HepG2 (cell line): ENCODE data around the gene HPS4. TPM values are rescaled to one million over a fixed set of nuclear protein-coding genes. Genes with fewer than 3 reads are reported as not detected.
A peak's percentile ranks its signal among the peaks of the same experiment; 100 is the strongest.

ENCODE experiments used
- ATAC-seq: fragments of 200-7000 bp; cut with Tn5 transposase; 3 replicates; pipeline ENCODE4 v1.9.1; 2020; ENCODE audit warnings: mild to moderate bottlenecking, moderate library complexity
- BruUV-seq: library from RNA; stranded (reverse); fragments of 400-500 nt; replicated peaks from 2 replicates; lab custom pipeline; 2021; lab: Mats Ljungman, UMichigan
- CTCF ChIA-PET: fragments of 300-600 bp; formaldehyde crosslinking; extraction: SDS; loops from one replicate; lab custom pipeline; 2021; ENCODE audit warnings: low total read pairs, inconsistent platforms, low intra/inter-chr PET ratio; lab: Yijun Ruan, JAX
- POLR2A ChIA-PET: fragments of 350-600 bp; sonication (Branson Sonifier 250); formaldehyde crosslinking; loops from one replicate; lab custom pipeline; 2020; ENCODE audit warnings: antibody characterized with exemption, inconsistent platforms; lab: Yijun Ruan, JAX
- DNase-seq: peaks from one replicate; pipeline ENCODE4 v3.0.0-alpha.2; 2015; ENCODE audit warnings: low spot score
- FAIRE-seq: peaks from 3 replicates; lab custom pipeline; 2011; peaks lifted over from hg19 to GRCh38; lab: Jason Lieb, UNC
- H2AFZ ChIP-seq: one replicate; pipeline ENCODE4 v1.6.1; 2011; ENCODE audit warnings: low read length, inconsistent platforms
- H3K27ac ChIP-seq: fragments of 300-600 bp; 3 replicates; pipeline ENCODE4 v1.8.0; 2011; ENCODE audit warnings: mixed run types, mild to moderate bottlenecking, mixed read lengths, low read length, inconsistent platforms; ENCODE audit not compliant: insufficient read depth; ENCODE audit errors: extremely low read length
- H3K27me3 ChIP-seq, 2 experiments: fragments of 200-600 bp in 1 of 2; 2 replicates in 1 of 2; 3 replicates in 1 of 2; pipeline versions ENCODE4 v1.6.0 to v1.8.0; 2011; ENCODE audit warnings: low read length in 2 of 2, mild to moderate bottlenecking in 2 of 2, moderate library complexity in 2 of 2, inconsistent platforms in 1 of 2; ENCODE audit not compliant: insufficient read depth in 2 of 2, control insufficient read depth in 1 of 2
- H3K36me3 ChIP-seq, 2 experiments: fragments of 200-600 bp in 1 of 2; replicated peaks in 1 of 2; 2 replicates in 1 of 2; 3 replicates in 1 of 2; pipeline versions ENCODE4 v1.5.1 to v1.8.0; 2011; ENCODE audit warnings: low read length in 2 of 2, inconsistent platforms in 1 of 2; ENCODE audit not compliant: insufficient read depth in 2 of 2, control insufficient read depth in 1 of 2
- H3K4me1 ChIP-seq: 2 replicates; pipeline ENCODE4 v1.5.1; 2012; ENCODE audit warnings: low read length, inconsistent platforms; ENCODE audit not compliant: insufficient read depth
- H3K4me2 ChIP-seq: 2 replicates; pipeline ENCODE4 v1.6.0; 2011; ENCODE audit warnings: low read depth, low read length, inconsistent platforms
- H3K4me3 ChIP-seq, 3 experiments: fragments of 200-600 bp in 1 of 3; sonication (generic), shearing (Covaris generic) in 1 of 3; replicated peaks in 1 of 3; 2 replicates each; pipeline ENCODE4 v1.5.1; 2011 to 2016; ENCODE audit warnings: low read length in 3 of 3, inconsistent platforms in 2 of 3, low read depth in 2 of 3, mild to moderate bottlenecking in 2 of 3, control low read depth in 1 of 3, mixed read lengths in 1 of 3; ENCODE audit not compliant: insufficient read depth in 1 of 3
- H3K79me2 ChIP-seq: one replicate; pipeline ENCODE4 v1.6.1; 2011; ENCODE audit warnings: low read length, inconsistent platforms; ENCODE audit not compliant: insufficient read depth
- H3K9ac ChIP-seq: 2 replicates; pipeline ENCODE4 v1.6.0; 2011; ENCODE audit warnings: mild to moderate bottlenecking, low read depth, low read length, inconsistent platforms; ENCODE audit not compliant: insufficient read depth
- H3K9me3 ChIP-seq: 2 replicates; pipeline ENCODE4 v1.5.1; 2012; ENCODE audit warnings: mild to moderate bottlenecking, low read length
- H4K20me1 ChIP-seq: 2 replicates; pipeline ENCODE4 v1.6.0; 2011; ENCODE audit warnings: inconsistent platforms, mild to moderate bottlenecking, low read length, moderate library complexity; ENCODE audit not compliant: insufficient read depth
- ARID3A ChIP-seq: IDR thresholded peaks from 2 replicates; pipeline ENCODE4 v1.6.1; 2012; ENCODE audit warnings: low read depth, low read length, improper control_type of control experiment
- CTCF ChIP-seq: sonication (generic); formaldehyde crosslinking; IDR thresholded peaks from 2 replicates; pipeline ENCODE4 v1.5.0; 2020; ENCODE audit warnings: mild to moderate bottlenecking, missing genetic modification reagents, moderate library complexity
- HMG20A ChIP-seq: IDR thresholded peaks from 2 replicates; pipeline ENCODE4 v1.6.1; 2016; ENCODE audit warnings: borderline replicate concordance
- HOXA5 ChIP-seq: sonication (generic); formaldehyde crosslinking; IDR thresholded peaks from 2 replicates; pipeline ENCODE4 v1.4.0; 2020; ENCODE audit warnings: missing genetic modification reagents
- KAT2B ChIP-seq: fragments of 150-350 bp; IDR thresholded peaks from 2 replicates; pipeline ENCODE4 v1.6.1; 2014; ENCODE audit warnings: low read depth, low read length, borderline replicate concordance
- KLF12 ChIP-seq: sonication (generic); formaldehyde crosslinking; IDR thresholded peaks from 2 replicates; pipeline ENCODE4 v1.4.0; 2020; ENCODE audit warnings: missing genetic modification reagents, borderline replicate concordance
- MAFK ChIP-seq, 2 experiments: IDR thresholded peaks in 1 of 2; conservative IDR thresholded peaks in 1 of 2; 2 replicates each; pipeline ENCODE4 v1.6.1; 2011; ENCODE audit warnings: improper control_type of control experiment in 2 of 2, low read length in 2 of 2
- RBFOX2 ChIP-seq: fragments of 200-400 bp; formaldehyde crosslinking; IDR thresholded peaks from 2 replicates; pipeline ENCODE4 v1.6.1; 2017; ENCODE audit warnings: low read depth, mild to moderate bottlenecking, low read length
- RFX5 ChIP-seq: IDR thresholded peaks from 2 replicates; pipeline ENCODE4 v1.6.1; 2011; ENCODE audit warnings: low read depth, low read length, improper control_type of control experiment
- RXRB ChIP-seq: IDR thresholded peaks from 2 replicates; pipeline ENCODE4 v1.6.1; 2016; ENCODE audit warnings: borderline replicate concordance, missing genetic modification reagents, missing compliant biosample characterization
- STAG1 ChIP-seq: sonication (generic); formaldehyde crosslinking; IDR thresholded peaks from 2 replicates; pipeline ENCODE4 v1.4.0; 2020; ENCODE audit warnings: missing genetic modification reagents
- YEATS4 ChIP-seq: sonication (generic); formaldehyde crosslinking; IDR thresholded peaks from 2 replicates; pipeline ENCODE4 v1.4.0; 2020; ENCODE audit warnings: missing genetic modification reagents, borderline replicate concordance
- ZMAT3 ChIP-seq: sonication (generic); formaldehyde crosslinking; conservative IDR thresholded peaks from 2 replicates; pipeline ENCODE4 v1.7.0; 2021; ENCODE audit warnings: missing genetic modification reagents
- ZNF577 ChIP-seq: sonication (generic); formaldehyde crosslinking; IDR thresholded peaks from 2 replicates; pipeline ENCODE4 v1.4.0; 2020; ENCODE audit warnings: mild to moderate bottlenecking, low read depth, missing genetic modification reagents, borderline replicate concordance
- WGBS: methylation state at CpG from one replicate; pipeline ENCODE4 v1.1.6; 2017; ENCODE audit warnings: low lambda C conversion rate; 5-methylcytosine and 5-hydroxymethylcytosine counted together
- in situ Hi-C: cut with HindIII; loops from 2 replicates; pipeline ENCODE4 v1.10.0; 2017; ENCODE audit warnings: low pct_unique_long_range_greater_than_20kb; ENCODE audit not compliant: extremely low pct_ligation_motif_present
- intact Hi-C: fragments of 100-400 bp; cut with micrococcal nuclease; formaldehyde crosslinking; loops from one replicate; pipeline ENCODE4 v1.10.0; 2022; ENCODE audit not compliant: unreplicated experiment
- polyA plus RNA-seq, 8 experiments: library from polyadenylated mRNA; depleted of rRNA in 3 of 8; stranded (reverse) in 7 of 8; unstranded in 1 of 8; fragments of >200 nt; fragmentation: Illumina TruSeq in 4 of 8; extraction: Trizol in 4 of 8; gene quantifications; 2 replicates each; pipeline versions ENCODE4 v1.2.1 to v1.2.3, GENCODE V29; 2011 to 2016; ENCODE audit warnings: low read depth in 4 of 8, missing spikeins in 1 of 8, mixed read lengths in 1 of 8; ENCODE audit not compliant: insufficient read depth in 1 of 8
- total RNA-seq, 5 experiments: library from RNA; depleted of rRNA; stranded (reverse); fragments of >200 nt; fragmentation: Illumina TruSeq; extraction: Trizol; gene quantifications; 2 replicates each; pipeline ENCODE4 v1.2.3, GENCODE V29; 2016; ENCODE audit warnings: low read depth in 1 of 5
- TF ChIP-seq, protein P1 (sequence below): sonication (generic); formaldehyde crosslinking; IDR thresholded peaks from 2 replicates; pipeline ENCODE4 v1.4.0; 2020; ENCODE audit warnings: mild to moderate bottlenecking, missing genetic modification reagents
- TF ChIP-seq, protein P2 (sequence below), 2 experiments: fragments of 450-650 bp in 1 of 2; sonication (generic) in 1 of 2; formaldehyde crosslinking; IDR thresholded peaks; 2 replicates each; pipeline versions ENCODE4 v1.5.0 to v1.8.0; 2020 to 2022; ENCODE audit warnings: mild to moderate bottlenecking in 1 of 2, missing genetic modification reagents in 1 of 2
- TF ChIP-seq, protein P3 (sequence below): sonication (generic); formaldehyde crosslinking; IDR thresholded peaks from 2 replicates; pipeline ENCODE4 v1.5.0; 2020; ENCODE audit warnings: missing genetic modification reagents

The HPS4 gene
- total and polyA plus RNA-seq, 2 of the 13 experiments (the other 11 are each of a cell fraction or from before 2014, with no cell fraction given), result 27.4 to 34.0 TPM

GRCh38 chr22:26479043-26479791, 4.4 kb downstream of the HPS4 start:
- Histone ChIP-seq H3K36me3 (peaks cover 0 to 21% of the 10 kb centered on the region in 2 experiments; a peak in 4 of 5 replicates), H3K4me3 (peak overlapping the region; percentile 55 to 64 (median 61)), H3K27ac (peak overlapping the region; percentile 95), H2AFZ (peak overlapping the region; percentile 90), H3K4me1 (peaks cover 64% of the 10 kb centered on the region), H3K9me3 (no peaks in the 10 kb centered on the region), H3K79me2 (peaks cover 77% of the 10 kb centered on the region), H4K20me1 (no peaks in the 10 kb centered on the region), H3K9ac (peak overlapping the region; percentile 72), H3K27me3 (no peaks in the 10 kb centered on the region; a peak in 1 of 5 replicates), H3K4me2 (peak overlapping the region; percentile 83)
- intact Hi-C loops, result loop anchor here (5.0 kb wide), 1 partner anchor 33 kb away; the partner anchor contains the start of gene TFIP11
- TSS peak; percentile 44 for BruUV-seq
- DNase-seq (peak; percentile 31), ATAC-seq (peak; percentile 9; the same call in 2 of the 3 replicates), FAIRE-seq (no peak)
- in situ Hi-C loops, result no loop called here
- ChIA-PET POLR2A (interaction anchor here (0.9 to 1.2 kb wide), 2 partner anchors 10 to 33 kb away, joined by 5 read pairs; partner anchors contain the start of gene TFIP11), CTCF (no interaction called here)
- 8% methylated on average over 12 of the region's 12 CpGs for WGBS
- peak in 1 of 2 experiments; percentile 57; a peak in 2 of 4 replicates for TF ChIP-seq MAFK (conservative IDR thresholded peaks at IDR 0.05 in 1 of 2, IDR thresholded peaks at IDR 0.05 in 1 of 2; ENCODE audit: low read length in 2 of 2)
- no peak for TF ChIP-seq YEATS4 (CRISPR knock-in tag)
- TF ChIP-seq CTCF, result peak; percentile 40; the same call in 1 of the 2 replicates
- TF ChIP-seq, protein P1, sequence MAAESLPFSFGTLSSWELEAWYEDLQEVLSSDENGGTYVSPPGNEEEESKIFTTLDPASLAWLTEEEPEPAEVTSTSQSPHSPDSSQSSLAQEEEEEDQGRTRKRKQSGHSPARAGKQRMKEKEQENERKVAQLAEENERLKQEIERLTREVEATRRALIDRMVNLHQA (CRISPR knock-in tag), result no peak
- no peak for TF ChIP-seq KAT2B
- TF ChIP-seq ARID3A, result 0 out of 2 replicates have a peak, but pooled peaks have one; percentile 24
- TF ChIP-seq KLF12 (CRISPR knock-in tag), result 0 out of 2 replicates have a peak, but pooled peaks have one; percentile 42
- no peak for TF ChIP-seq RFX5
- no peak for TF ChIP-seq ZMAT3 (CRISPR knock-in tag)
- TF ChIP-seq RXRB, result peak; percentile 30; the same call in 1 of the 2 replicates
- no peak for TF ChIP-seq HOXA5
- TF ChIP-seq, protein P2, sequence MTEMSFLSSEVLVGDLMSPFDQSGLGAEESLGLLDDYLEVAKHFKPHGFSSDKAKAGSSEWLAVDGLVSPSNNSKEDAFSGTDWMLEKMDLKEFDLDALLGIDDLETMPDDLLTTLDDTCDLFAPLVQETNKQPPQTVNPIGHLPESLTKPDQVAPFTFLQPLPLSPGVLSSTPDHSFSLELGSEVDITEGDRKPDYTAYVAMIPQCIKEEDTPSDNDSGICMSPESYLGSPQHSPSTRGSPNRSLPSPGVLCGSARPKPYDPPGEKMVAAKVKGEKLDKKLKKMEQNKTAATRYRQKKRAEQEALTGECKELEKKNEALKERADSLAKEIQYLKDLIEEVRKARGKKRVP (CRISPR knock-in tag; IDR thresholded peaks at IDR 0.05), result peak in 1 of 2 experiments; percentile 10; a peak in 1 of 4 replicates
- TF ChIP-seq, protein P3, sequence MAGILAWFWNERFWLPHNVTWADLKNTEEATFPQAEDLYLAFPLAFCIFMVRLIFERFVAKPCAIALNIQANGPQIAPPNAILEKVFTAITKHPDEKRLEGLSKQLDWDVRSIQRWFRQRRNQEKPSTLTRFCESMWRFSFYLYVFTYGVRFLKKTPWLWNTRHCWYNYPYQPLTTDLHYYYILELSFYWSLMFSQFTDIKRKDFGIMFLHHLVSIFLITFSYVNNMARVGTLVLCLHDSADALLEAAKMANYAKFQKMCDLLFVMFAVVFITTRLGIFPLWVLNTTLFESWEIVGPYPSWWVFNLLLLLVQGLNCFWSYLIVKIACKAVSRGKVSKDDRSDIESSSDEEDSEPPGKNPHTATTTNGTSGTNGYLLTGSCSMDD (CRISPR knock-in tag), result no peak
- TF ChIP-seq HMG20A (CRISPR knock-in tag), result no peak
- TF ChIP-seq ZNF577, result 0 out of 2 replicates have a peak, but pooled peaks have one; percentile 29
- TF ChIP-seq RBFOX2, result 0 out of 2 replicates have a peak, but pooled peaks have one; percentile 67
- 0 out of 2 replicates have a peak, but pooled peaks have one; percentile 4 for TF ChIP-seq STAG1 (CRISPR knock-in tag)
